Measurements from ENCODE around the gene IGSF22.

IGSF22 gene

DNA sequence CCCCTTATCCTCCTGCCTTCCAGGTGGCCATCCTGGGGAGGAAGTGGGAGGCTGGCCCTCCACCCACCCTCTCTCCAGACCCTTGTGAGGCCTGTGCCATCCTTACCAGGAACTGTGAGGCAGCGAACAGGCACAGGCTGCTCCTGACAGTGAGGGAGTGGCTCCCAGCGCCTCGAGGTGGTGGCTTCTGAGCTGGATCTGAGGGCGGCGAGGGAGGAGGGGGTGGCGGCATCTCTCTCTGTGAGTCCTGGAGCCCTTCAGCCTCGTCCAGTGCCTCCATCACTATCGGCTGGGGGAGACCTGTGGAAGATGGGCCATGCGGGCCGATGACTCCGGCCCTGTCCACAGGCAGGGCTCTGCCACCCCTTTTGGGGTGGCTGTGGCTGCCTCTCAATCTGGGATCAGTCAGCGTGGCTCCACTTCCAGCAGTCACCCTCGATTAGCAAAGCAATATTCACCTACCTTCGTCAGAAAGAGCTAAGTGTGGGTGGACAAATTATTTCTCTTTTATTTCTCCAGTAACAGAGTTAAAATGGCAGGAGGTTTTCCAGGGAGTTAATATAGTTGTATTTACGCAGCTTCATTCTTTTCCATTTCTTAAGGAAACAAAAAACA is 18.0 kb upstream of the IGSF22 start:
- no peak for DNase-seq (ENCODE audit: low read depth)

DNA sequence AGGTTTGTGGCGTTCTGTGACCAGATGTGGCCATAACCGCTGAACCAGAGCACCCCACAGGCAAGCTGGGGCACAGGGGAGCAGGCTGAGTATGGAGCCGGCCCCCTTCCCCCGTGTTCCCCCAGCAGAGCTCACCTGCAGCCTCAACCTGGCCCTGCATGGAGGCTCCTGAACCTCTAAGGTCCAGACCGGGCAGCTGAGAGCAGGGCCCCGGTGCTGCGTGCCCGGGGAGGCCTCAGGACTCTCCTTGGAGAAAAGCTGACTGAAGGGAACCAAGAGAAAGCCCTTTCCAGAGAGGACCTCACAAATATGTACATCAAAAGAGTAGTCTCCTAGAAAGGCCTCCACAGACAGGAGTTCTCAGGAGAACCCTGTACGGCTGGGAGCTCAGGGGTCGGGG is 17.4 kb upstream of the IGSF22 start:
- no peak for DNase-seq (ENCODE audit: low read depth)

DNA sequence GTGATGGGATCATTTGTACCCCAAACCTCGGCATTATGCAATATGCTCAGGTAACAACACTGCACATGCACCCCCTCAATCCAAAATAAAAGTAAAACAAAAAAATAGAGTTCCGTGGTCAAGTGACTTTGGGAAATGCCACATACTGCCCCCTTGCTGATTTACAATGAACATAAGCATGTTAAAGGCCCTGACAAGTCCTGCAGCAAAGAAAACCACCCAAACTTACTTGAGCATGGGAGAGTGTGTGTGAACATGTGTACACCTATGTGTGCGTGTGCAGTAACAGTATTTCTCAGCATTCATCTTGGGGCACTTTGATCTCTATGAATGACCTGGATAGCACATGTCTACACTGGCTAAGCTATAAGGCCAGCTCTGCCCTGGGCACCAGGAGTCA is 15.8 kb upstream of the IGSF22 start:
- DNase-seq (ENCODE audit: low read depth): no peak

DNA sequence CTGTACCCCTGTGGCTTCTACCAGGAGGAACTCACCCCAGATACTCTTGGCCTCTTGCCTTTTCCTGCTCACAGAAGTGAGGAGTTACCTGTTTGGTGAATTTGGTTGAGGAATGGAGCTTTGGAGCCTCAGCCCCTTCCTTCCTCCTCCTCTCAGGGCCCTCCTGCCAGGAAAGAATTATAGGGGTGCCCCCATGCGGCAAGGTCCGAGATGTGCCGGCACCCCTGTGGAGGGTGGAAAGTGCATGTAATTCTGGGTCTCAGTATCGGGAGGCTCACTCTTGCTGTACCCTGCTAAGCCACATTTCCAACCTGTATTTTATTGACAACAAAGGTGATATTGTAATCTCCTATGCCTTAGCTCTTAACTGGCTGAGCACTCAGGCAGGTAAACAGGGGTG is 13.7 kb upstream of the IGSF22 start:
- DNase-seq (ENCODE audit: low read depth): no peak

DNA sequence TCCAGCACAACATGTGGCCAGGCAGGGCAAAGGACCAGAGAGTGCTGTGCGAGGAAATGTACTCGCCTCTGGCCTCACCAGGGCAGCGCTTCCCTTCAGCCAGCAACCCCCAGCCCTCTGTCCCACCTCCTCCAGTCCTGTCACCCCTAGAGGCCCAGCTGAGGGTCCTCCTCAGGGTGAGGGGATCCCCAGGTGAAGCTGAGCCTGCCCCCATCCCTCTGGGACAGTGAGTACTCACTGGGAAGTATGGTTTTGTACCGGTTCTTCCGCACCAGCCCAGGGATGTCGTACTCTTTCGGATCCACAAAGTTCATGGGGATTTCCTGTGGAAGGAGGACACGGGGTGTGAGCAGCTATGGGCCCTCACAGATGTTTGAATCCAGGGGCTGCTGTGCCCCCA is 11.7 kb upstream of the IGSF22 start:
- no peak for DNase-seq (ENCODE audit: low read depth)

DNA sequence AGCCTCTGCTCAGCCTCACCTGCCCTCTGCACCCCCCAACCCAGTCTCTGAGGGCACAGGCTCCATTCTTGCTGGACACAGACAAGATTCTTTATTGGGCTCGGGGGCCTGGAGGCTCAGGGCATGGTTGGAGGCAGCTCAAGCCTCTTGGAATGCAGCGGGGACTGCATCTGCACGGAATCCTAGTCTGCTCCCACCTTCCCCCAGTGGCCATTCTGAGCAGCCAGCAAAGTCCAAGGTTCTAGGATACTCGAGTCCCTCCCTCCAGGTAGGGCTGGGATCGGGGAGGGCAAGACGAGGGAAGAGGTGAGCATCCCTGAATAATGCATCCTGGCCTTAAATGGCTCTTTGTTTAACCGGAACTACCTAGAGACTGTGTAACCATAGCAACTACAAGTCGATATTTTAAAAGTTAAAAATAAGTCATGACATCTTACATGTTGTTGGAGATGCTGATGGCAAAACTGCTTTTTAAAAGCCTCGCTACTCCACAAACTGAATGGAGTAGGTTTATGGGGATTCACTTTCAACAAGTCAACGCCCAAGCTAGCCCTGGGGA is 10.7 kb upstream of the IGSF22 start:
- DNase-seq (ENCODE audit: low read depth): no peak

DNA sequence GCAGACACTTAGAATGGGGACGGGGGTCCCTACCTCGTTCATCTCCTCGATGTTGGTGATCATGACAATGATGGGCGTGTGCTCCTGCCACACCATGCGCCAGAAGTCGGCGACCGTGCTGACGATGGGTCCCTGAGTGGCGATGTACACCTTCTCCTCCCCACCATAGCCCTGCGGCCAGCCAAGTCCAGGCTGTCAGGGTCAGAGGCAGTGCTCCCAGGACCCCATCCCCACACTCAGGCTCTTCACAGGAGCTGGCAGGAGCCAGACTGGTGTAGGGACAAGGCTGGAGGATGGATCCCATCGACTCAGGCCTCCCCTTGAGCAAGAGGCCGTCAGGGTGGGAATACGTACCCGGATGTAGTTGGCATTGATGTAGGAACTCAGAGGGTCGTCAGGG is 7.2 kb upstream of the IGSF22 start:
- no peak for DNase-seq (ENCODE audit: low read depth)

DNA sequence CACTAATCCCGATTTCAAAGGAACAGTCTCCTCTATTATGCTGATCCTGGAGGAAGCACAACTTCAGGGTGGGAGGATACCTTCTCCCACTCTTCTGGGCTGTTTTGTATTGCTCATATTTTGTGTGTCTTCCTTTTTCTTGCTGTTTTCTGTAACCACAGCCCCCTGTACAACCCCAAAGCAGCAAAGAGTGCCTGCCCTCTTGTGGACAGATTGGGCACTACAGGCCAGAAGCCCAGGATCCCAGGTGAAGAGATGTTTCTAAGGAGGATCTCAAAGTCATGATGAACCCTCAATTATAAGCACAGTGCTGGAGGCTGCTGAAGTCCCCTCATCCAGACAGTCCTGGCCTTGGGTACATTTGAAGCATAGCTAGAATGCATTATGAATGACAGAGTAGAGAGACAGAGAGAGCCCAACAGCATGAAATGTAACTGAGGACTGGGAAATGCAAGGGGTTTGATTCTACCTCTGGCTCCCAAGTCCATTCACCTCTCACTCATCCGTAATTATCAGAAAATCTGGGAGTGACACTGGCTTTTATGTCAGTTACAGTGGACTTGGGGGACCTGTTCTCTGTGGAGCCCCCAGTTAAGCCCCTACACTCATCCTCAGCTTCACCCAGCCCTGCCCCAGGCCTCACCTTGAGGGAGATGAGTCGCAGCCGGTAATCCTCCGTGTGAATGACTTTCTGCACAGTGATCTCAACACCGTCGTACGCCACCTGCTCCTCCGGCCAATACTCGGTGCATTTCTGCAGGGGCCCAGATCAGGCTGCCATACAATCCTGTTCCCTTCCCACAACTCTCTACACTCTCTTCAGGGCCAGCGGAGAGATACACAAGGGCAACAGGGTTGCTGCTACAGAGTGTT is 6.2 kb upstream of the IGSF22 start:
- DNase-seq (ENCODE audit: low read depth): peak; percentile 53

DNA sequence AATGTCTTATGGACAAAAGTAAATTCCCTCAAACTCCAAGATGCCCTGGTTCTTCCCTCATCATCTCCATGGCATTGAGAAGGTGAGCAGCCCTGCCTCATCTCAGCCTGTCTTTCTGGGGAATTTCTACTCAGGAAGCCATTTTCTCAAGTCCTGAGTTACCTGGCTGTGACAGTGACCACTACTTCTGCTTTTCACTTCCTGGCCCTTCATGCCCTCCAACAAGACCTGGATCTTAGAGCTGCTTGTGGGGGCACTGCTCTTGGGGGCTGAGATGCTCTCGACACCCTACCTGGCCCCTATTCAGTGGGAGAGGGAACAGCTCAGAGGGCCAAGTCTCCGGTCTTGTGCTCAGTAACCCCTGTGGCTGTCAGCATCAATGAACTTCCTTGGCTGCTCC is 5.5 kb upstream of the IGSF22 start:
- DNase-seq (ENCODE audit: low read depth): no peak

DNA sequence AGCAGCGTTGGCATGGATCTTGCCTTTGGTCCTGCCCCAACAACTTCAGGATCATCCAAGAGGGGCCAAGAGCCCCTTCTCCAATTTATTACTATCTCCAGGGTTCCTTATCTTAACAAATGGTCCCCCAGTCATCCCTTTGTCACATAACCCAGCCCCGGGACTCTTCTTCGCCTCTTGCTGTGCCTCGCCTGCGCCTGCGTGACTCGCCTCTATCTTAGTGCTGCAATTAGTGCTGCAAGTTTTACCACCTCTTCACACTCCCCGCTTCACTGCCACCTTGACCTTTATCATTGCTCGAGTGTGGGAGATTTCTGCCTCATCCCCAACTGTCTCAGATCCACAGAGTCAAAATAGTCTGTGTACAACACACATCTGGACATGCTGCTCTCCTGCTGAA is 4.0 kb upstream of the IGSF22 start:
- no peak for DNase-seq (ENCODE audit: low read depth)

DNA sequence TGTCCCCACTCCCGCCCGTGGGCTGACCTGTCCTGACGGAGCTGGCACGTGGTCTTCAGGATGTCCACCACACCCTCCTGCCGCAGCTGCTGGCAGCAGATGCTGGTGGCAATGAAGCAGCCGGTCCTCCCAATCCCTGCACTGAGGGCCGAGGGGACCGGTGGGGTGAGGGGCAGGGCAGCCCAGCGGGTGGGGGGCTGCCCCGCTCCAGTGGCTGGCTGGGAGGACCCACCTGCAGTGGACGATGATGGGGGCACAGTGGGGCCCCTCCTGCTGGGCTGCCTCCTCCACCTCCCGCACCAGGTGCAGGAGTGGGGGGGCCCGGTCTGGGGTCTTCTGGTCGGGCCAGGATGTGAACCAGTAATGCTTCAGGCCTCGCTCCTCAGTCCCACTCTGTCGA is 3.4 kb upstream of the IGSF22 start:
- DNase-seq (ENCODE audit: low read depth): no peak

DNA sequence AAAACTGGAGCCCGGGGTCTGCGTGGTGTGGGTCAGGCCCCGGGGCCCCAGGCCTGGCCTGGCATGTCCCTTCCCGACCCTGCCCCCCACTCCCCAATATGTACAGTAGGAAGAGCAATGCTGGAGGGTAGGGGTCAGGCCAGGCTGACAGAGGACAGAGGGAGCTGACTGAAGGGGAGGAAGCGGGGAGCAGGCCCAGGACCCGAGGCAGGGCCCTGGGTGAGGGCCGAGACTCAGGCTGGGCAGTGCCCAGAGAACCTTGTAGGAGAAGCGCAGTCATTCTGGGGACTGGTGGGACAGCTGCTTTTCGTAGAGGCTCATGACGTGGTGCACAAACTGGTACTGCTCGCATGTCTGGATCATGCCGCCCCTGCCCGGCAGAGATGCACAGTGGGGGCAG is 2.7 kb upstream of the IGSF22 start:
- no peak for DNase-seq (ENCODE audit: low read depth)

DNA sequence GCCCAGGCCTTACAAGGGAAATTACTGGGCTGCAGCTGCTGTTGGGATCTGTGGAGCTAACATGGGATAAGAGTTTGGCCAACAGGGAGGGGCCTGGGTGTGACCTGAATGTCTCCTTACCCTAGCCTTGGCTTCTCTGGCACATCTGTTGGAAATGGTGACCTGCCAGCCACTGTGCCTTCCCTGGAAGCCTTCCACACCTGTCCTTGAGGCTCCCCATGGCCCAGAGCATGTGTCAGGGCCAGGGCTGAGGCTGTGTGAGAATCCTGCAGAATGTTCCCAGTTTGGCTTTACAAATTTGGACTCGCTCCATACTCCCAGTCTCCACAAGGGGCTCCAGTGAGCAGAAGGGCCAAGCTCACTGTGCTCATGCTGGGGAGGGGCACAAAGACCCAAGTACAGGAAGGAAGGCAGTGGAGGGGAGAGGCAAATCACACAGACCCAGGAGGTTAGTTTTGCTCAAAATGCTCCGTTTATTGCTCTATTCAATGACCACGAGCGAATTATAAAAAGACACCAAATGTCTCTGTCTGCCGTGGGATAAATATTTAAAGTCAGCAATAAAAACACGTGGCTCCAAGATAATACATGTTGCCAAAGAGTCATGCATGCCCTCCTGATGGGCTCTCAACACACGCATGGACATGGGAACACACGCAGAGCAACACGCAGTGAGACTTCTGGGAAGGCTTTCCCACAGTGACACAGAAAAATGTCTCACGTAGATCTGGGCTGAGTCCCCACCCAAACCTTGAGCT is 1.7 kb upstream of the IGSF22 start:
- no peak for DNase-seq (ENCODE audit: low read depth)

DNA sequence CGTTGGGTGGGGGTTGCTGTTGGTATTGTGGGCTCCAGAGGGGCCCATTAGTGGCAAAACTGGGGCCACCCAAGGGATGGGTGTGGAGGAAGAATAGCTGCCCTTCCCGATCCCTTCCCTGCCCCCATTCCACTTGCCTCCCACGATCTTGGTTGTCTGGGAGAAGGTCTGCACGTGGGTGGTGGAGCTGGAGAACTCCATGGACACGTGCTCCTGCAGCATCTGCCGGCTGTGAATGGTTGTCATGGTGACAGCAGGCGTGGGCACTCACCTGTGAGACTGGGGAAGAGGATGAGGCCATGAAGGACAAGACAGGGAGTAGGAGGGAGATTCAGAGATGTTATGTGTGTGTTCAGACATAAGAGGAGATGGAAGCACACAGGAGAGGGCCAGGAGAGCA is 2.0 kb downstream of the IGSF22 start:
- no peak for DNase-seq (ENCODE audit: low read depth)

DNA sequence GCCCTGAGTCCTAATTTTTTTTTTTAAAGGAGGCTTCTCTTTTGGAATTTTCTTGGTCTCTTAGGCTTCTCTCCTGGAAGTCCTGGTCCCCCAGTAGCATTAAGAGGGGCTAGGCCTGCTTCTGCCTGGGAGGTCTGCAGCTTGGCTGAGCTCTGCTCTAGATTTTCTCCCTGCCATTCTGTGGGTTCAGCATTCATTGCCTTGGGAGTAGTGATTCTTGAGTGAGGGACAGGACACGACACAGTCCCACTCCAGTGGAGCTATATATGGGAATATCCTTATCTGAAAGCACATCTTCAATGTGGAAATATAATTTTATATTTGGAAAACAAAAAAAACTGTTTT is 3.7 kb downstream of the IGSF22 start:
- DNase-seq (ENCODE audit: low read depth): no peak

DNA sequence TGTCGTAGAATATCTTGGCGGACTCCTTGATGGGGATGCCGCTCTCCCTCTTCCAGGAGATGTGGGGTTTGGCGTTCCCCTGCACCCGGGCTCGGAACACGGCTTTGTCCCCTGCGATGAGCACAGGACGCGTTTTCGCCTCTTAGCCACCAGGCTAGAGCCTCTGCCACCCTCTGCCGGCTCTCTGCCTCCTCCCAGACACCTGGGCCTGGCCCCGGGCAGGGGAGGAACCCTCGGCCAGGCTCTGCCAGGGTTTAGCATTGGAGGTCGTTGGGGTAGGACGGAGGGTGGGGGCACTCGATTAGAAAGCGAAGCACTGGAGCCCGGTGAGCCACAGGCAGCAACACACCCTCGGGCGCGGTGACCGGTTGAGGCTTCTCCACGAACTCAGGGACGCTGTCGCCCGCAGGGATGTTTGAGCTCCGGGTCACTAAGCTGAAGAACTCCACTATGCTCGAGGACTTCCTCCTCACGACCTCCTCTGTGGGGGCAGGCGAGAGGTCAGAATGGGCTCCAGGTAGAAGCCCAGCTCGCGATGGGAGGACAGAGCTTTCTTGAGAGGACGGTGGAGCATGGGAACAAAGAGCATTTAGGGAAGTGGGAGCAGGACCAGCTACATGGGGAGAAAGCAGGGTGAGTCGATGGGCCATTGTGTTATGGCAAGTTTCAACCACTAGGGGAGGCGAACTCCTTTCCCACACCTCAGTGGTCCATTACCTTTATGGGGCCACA is 4.3 kb downstream of the IGSF22 start:
- peak; percentile 27 for DNase-seq (ENCODE audit: low read depth)

DNA sequence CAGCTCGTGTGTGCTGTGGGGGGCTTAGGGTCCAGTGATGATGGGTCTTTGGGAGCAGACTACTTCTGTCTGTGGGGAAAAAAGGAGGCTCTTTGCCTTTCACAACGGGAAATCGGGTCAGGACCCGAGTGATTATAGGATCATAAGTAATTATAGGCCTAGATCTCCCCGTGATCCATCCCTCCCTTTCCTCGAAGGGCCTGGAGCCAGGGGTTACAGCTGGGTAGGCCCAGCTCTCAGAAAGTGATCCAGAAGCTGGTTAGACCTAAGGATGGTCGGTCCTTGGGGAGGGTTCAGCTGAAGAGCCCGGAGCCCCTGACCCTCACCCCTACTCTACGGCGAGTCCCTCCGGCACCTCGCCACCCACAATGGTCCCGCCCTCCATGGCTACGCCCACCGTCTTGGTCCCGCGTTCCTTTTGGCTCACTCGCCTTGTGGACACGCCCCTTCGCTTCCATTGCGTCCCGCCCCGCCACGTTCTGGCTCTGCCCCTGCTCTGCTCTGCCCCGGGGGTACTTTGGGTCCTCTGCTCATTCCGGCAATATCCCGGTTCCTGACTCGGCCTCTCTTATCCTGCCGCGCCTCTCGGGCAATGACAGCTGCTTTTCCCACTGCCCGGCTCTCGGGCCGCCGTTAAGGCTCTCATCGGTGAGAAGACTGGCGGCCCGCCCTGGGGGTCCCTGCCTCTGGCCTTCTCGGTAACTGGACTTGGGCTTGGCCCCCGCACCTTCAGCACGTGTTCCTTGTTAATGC is 5.0 kb downstream of the IGSF22 start:
- peak; percentile 77 for DNase-seq (ENCODE audit: low read depth)

DNA sequence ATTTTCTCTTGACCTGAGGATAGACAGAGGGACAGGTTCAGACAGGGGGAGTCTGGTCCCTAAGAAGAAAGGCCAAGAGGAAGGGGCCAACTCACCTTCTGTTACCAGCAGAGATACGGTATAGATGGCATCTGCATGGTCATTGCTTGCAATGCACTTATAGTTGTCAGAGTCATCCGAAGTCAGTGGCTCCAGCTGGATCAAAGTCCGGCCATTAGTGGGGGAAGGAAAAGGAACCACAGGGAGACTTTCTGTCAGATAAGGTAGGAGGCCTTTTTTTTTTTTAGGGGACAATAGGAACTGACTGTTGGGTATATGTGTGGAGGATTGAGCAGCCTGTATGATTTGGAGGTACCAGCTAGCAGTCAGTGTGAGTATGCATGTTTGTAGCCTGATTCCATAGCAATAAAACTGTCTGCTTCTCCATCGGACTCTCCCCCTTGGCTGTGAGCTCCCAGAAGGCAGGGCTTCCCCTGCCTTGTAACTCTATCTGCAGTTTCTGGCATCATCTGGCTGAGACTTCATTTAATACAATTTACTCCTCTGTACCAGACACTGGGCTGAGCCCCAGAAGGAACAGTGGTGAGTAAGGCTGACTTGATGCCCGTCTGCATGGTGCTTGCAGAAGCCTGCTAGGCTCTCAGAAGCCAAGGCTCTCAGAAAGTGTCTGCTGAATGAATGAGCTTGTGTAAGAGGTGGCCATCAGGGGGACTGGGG is 5.7 kb downstream of the IGSF22 start:
- DNase-seq (ENCODE audit: low read depth): no peak

DNA sequence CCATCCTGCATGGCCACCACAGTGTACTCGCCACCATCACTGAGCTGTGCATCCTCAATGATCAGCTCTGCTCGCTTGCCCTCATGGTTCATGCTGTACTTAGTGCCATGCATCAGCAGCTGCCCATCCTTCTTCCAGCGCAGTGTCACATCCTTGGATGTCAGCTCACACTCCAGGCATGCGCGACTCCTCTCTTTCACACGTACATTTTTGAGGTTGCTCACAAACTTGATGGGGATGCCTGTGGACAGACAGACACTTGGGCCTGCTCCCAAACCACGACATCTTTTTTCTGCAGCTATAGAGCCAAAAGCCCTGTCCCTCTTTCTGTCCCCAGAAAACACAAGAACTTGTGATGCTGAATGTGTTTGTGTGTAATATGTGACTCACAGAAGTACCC is 10.5 kb downstream of the IGSF22 start:
- no peak for DNase-seq (ENCODE audit: low read depth)

DNA sequence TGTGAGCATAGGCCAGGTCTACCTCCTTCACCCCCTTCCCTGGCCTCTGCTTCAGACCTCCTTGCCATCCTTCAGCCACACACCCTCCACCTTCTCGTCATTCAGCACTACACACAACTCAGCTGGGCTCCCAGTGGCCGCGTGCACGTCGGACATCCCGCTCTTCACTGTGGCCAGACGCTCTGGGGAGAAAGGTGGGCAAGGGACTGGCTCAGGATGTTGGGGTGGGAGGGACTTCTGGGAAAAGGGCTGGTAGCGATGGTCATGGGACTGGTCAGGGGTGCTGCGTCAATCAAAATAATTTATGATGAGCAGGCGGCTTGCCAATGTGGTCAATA is 11.6 kb downstream of the IGSF22 start:
- no peak for DNase-seq (ENCODE audit: low read depth)

All from activated T-helper 9 cell treated with anti-CD3 and anti-CD28 coated beads, Interleukin-2, amount 50 U/mL, for 16 hours (primary cell).